Embryonic facial prominence (tissue), 1 donor: ENCODE results near the gene LHPP.
"Not testable (repeated sequence)": the region's sequence is repeated elsewhere in the genome, so short reads cannot be mapped to it uniquely, and the experiment has no call there.

ENCODE experiments used
- DNase-seq: peaks from one replicate; pipeline ENCODE4 v3.0.0-alpha.2; 2016; ENCODE audit errors: extremely low spot score

LHPP gene, protein sequence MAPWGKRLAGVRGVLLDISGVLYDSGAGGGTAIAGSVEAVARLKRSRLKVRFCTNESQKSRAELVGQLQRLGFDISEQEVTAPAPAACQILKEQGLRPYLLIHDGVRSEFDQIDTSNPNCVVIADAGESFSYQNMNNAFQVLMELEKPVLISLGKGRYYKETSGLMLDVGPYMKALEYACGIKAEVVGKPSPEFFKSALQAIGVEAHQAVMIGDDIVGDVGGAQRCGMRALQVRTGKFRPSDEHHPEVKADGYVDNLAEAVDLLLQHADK

DNA sequence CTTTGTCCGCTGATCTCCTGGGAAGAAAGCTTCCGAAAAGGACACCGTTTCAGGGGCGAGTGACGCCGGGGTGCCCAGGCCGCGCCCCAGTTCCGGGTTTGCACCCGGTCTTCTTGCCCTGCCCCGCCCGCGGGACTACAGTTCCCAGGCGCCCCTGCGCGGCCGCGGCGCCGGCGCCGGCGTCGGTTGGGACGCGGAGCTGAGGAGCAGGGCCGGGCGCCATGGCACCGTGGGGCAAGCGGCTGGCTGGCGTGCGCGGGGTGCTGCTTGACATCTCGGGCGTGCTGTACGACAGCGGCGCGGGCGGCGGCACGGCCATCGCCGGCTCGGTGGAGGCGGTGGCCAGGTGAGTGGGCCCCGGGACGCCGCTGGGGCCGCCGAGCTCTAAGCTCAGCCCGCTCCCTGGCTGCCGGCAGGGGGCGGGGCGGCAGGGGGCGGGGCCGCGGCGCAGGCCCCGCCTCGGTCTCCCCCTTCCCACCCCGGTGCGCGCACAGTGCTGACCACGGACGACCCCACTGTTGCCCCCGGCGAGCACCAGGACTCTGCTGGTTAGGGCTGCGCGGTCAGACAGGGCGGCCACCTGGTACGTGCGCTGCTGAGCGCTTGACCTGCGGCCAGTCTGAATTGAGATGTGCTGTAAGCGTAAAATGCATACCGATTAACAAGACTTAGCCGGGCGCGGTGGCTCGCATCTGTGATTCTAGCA lies at the start of gene LHPP:
LHPP (plus strand) TSS at position 182 of the 706 bp plus-strand sequence; CDS start at position 222, 40 bp downstream.
- DNase-seq = no peak

DNA sequence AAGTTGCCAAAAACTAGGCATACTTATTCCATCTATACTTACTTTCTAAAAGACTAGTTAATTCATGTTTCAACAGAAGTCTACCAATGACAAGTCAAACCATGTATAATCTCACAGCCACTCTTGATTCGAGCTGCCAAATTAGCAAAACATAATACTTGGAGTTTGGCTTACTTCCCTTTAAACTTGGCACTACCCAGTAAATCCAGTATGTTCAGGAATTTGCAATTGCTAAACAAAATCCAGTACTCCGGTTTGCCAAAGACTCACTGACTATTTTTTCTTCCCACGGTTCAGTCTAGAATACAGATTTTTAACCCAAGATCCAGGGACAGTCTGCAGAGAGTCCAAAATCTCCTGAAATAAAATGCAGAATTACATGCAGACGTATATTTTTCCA lies 47.5 kb upstream of the LHPP start:
- no peak for DNase-seq

DNA sequence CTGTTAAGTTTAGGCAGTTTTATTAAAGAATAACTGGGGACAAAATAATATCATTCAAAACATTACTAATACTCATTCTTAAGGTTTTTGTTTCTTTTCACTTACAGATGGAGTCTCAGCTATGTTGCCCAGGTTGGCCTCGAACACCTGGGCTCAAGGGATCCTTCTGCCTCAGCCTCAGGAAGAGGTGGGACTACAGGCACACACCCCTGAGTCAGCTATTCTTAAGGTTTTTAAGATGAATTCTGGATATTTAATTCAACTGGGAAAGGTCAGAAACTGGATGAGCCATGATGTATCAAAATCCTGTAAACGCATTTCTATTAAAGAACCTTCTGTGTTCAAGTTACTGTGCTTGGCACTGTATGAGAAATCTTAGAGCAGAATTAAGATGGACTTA lies 46.4 kb upstream of the LHPP start:
- no peak for DNase-seq

DNA sequence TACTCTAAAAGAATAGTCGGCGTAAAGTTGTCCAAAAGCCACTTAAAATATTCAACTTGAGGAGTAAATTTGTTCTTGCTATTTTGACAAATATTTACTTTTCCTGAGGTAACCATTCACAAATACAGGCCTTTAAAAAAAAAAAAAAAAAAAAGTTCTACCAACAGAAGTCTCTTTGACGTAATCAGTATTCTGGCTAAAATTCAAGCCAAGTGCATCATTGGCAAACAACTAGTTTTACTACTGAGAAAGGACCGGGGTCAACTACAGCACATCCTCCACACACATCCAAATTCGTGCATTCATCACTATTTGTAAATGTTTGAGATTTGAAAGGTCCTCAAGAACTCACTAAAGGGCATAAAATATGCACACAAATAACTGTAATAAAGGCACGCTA lies 44.9 kb upstream of the LHPP start:
- no peak for DNase-seq

DNA sequence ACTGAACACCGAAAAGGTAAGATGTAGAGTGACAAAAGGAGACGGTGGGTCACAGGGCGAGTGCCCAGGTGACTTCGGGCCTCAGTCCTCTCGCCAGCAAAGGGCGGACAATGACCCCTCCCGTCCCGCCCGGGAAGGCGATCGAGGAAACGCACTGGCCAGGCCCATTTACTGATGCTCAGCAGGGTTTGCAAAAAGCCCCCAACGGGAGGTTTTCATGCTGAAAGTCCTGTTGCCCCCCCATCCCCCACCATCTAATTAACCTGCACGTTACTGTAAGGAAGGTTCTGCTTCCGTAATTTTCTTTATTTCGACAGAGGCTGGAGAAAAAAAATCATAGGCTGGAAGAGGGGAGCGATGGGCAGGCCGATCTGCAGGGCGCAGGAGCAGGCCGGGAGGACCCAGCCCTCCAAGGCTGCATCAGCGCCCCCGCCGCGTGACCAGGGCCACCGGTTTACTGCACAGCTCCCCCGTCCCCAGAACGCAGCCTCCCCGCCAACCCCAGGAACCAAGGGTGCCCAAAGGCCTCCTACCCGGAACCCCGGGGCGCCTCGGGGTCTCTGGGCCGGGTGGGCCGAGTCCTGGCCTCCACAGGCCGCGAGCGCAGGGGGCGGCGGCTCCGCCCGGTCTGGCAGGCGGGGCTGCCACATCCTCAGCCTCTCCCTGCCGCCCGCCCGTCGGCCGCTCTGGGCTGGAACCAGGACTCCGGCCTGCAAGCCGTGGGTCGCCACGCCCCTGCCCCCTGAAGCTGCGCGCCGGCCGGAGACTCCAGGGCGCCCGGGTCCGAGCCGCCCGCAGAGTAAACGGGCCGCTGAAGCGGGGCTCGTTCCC lies 43.5 kb upstream of the LHPP start:
- no peak for DNase-seq

DNA sequence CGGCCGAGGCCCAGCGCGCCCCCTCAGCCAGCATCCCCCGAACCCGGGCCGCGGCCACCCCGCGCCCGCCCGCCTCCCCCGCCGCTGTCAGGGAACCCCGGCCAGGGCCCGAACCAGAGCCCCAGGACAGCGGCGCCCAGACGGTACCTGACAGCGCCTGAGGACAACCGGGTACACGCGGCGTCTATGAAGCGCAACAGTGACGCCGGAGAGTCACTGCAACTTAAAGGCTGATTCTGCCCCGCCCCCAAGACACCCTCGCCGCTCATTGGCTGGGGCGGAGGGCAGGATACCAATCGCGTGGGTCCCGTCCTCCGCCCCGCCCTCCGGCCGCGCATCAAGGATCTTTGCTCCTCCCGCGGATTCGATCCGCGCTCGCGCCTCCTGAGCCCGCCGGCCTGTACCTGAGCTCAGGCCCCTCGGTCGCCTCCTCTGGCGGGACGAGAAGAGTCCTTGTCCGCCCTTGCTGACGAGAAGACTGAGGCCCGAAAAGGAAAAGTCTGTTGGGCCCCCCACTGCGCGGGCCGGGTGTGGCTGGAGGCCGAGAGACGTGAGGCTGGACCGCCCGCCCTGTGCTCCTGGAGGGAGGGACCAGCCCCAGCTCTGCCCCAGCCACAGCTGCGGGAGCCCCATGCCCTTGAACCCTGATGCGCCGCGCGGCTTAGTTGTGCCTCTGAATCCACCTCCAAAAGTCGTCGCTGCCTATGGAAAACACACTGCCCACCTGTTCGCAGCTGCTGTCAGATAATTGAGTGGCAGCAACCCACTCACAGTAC lies 42.7 kb upstream of the LHPP start, which contains the start of gene OAT:
OAT (minus strand) TSS at position 198 of the 776 bp plus-strand sequence. CDS start 6,752 bp downstream, outside the sequence.
- peak; percentile 92 for DNase-seq

DNA sequence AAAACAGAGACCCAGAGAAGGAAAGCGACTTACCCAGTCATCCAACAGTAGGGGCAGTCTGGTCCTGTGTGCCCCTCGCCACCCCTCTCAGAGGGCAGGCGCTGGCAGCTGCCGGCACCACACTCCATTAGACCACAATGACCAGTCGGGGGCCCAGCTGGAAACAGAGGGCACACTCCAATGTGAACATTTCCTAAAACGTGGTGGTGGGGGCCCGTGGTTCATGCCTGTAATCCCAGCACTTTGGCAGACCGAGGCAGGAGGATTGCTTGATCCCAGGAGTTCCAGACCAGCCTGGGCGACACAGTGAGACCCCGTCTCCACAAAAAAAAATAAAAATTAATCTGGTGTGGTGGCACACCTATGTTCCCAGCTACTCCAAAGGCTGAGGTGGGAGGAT lies 42.0 kb upstream of the LHPP start:
- no peak for DNase-seq

DNA sequence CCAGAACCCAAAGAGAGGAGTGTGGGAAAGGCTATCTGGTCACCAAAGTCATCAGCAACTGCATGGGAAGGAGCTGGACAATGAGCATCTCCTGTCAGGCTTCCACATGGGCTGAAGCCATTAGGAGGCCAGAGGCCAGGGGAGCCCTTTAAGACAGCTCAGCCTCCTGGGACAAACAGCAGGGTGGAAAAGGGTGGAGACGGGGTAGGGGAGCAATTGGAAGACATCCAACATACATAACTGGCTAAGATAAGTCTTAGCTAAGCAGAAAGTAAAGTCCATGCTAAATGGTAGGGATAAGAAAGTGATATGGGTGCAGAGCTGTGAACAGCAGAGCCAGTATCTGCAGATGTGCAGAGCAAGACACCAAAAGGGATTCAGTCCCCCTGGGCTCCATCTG lies 41.4 kb upstream of the LHPP start:
- no peak for DNase-seq

DNA sequence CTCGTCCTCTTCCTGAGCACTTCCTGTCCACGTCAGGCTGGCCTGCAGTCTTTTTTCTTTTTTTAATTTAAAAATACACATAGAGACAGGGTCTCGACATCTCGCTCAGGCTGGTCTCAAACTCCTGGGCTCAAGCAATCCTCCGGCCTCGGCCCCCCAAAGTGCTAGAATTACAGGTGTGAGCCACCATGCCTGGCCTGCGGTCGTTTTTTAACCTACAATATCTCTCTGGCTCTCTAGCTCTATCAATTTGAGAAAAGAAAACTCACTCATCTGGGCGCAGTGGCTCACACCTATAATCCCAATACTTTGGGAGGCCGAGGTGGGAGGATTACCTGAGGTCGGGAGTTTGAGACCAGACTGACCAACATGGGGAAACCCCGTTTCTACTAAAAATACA lies 38.9 kb upstream of the LHPP start:
- DNase-seq = no peak

DNA sequence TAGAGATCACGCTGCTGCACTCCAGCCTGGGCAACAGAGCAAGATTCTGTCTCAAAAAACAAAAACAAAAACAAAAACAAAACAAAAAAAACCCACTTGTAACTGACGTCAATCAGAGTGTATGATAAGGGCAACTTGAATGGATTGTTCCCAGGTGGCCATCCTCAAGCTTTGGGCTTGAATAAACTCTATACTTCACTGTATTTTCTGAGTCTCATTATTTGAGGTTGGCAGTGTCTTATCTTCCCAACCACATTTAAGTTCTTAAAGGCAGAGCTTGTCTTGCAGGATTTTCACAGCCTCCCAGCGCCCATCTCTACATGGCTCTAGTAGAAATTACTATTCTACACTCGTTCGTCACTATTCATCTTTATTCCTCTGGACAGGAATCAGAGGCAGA lies 37.8 kb upstream of the LHPP start:
- no peak for DNase-seq

DNA sequence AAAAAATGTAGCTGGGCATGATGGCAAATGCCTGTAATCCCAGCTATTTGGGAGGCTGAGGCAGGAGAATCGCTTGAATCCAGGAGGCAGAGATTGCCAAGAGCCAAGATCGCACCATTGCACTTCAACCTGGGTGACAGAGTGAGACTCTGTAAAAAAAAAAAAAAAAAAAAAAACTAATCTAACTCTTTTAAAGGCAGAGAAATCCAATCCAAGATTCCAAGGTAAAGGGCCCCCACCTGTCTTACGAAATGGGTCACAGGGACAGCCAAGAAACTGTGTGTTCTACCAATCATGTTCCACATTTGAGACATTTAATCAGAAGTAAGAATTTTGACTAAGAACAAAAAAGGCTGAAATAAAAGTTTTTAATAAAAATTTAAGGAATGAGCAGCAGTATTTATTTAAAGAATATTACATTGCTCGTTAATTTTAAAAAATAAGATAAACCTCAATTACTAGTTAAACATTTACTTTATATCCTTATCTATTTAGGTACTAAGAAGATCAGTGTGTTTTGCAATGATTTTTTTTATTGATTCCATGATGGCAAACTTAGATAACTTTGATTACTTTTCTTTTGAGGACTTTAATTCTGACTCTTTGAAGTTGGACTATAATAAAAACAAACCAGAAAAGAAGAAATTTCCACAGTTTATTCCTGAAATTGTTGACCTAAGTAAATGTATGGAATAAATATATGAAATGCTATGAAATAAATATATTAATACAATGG lies 36.2 kb upstream of the LHPP start:
- DNase-seq = no peak

DNA sequence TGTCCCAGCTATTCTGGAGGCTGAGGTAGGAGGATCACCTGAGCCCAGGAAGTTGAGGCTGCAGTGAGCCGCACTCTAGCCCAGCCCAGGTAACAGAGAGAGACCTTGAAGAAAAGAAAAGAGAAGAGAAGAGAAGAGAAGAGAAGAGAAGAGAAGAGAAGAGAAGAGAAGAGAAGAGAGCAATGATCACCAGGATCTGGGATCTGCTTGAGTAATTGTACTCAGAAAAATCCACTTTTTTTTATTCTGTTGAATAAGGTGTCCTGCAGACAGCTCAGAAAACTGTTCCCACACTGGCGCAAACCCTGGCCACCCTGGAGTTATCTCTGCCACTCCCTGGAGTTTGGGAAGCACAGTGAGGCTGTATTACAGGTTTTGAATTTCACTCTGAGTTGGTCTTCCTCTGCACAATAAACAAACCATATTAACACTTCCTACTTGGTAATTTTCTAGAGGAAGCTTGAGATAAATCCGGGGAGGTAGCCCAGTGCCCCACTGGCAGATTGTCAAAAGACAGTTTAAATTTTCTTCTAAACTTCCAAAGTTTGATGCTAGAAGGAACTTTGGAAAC lies 33.3 kb upstream of the LHPP start:
- no peak for DNase-seq

DNA sequence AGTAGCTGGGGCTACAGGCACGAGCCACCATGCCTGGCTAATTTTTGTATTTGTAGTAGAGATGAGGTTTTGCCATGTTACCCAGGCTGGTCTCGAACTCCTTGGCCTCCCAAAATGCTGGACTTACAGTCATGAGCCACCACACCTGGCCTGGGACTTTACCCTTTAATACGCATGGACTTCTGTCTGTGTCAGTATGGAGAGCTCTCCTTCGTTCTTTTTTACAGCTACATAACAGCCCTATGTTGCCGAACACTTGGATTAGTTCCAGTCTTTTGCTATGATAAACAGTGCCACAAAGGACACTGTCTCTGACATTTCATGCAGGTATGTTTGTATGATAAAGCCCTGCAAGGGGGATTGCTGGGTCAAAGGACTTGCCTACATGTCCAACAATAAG lies 32.0 kb upstream of the LHPP start:
- no peak for DNase-seq

DNA sequence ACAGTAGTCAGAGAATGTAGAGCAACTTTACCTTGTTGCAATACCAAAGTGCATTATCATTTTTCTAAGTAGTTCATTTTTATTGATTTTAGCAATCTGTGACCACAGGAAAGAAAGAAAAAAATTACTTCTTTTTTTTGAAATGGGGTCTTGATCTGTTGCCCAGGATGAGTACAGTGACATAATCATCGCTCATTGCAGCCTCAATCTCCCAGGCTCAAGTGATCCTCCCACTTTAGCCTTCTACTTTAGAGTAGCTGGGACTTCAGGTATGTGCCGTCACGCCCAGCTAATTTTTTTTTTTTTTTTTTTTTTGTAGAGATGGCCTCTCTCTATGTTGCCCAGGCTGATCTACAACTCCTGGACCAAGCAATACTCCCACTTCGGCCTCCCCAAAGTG lies 31.5 kb upstream of the LHPP start:
- DNase-seq = no peak

DNA sequence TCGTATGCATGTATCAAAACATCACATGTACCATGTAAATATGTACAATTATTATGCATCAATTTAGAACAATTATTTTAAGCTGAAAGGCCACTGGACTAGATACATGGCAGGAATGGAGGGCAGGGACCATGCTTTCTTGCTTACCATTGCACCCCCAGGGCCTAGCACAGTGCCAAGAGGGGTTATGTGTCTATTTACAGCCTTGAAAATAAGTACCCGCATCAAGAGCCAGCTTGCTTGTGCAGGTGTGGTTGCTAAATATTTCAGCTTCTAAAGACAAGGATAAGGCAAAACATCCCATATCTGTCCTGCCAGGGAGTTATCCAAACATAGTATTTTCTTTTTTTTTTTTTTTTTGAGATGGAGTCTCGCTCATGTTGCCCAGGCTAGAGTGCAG lies 28.2 kb upstream of the LHPP start:
- DNase-seq = no peak

DNA sequence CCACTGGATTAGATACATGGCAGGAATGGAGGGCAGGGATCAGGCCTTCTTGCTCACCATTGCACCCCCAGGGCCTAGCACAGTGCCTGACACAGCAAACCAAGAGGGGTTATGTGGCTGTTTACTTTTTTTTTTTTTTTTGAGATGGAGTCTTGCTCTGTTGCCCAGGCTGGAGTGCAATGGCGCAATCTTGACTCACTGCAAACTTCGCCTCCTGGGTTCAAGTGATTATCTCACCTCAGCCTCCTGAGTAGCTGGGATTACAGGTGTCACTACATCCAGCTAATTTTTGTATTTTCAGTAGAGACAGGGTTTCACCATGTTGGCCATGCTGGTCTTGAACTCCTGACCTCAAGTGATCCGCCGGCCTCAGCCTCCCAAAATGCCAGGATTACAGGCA lies 25.9 kb upstream of the LHPP start:
- DNase-seq = not testable (repeated sequence)

DNA sequence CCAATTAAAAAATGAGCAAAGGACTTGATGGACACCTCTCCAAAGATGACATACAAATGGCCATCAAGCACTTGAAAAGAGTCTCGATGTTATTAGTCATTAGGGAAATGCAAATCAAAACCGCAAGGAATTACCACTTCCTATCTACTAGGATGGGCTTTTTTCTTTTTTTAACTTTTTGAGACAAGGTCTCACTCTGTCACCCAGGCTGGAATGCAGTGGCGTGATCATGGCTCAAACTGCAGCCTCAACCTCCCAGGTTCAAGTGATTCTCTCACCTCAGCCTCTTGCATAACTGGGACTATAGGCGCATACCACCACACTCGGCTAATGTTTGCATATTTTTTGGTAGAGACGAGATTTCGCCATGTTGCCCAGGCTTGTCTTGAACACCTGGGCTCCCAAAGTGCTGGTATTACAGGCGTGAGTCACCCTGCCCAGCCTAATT lies 25.4 kb upstream of the LHPP start:
- no peak for DNase-seq

DNA sequence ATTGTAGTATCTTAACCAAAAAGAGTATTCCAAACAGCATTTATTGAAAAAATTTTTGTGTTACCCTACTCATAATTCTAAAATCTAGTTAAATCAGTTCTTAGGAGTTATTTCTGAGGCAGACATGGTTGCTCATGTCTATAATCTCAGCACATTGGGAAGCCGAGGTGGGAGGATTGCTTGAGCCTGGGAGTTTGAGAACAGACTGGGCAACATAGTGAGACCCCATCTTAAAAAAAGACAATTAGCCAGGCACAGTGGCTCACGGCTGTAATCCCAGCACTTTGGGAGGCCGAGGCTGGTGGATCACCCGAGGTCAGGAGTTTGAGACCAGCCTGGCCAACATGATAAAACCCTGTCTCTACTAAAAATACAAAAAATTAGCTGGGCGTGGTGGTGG lies 19.9 kb upstream of the LHPP start:
- DNase-seq = not testable (repeated sequence)

DNA sequence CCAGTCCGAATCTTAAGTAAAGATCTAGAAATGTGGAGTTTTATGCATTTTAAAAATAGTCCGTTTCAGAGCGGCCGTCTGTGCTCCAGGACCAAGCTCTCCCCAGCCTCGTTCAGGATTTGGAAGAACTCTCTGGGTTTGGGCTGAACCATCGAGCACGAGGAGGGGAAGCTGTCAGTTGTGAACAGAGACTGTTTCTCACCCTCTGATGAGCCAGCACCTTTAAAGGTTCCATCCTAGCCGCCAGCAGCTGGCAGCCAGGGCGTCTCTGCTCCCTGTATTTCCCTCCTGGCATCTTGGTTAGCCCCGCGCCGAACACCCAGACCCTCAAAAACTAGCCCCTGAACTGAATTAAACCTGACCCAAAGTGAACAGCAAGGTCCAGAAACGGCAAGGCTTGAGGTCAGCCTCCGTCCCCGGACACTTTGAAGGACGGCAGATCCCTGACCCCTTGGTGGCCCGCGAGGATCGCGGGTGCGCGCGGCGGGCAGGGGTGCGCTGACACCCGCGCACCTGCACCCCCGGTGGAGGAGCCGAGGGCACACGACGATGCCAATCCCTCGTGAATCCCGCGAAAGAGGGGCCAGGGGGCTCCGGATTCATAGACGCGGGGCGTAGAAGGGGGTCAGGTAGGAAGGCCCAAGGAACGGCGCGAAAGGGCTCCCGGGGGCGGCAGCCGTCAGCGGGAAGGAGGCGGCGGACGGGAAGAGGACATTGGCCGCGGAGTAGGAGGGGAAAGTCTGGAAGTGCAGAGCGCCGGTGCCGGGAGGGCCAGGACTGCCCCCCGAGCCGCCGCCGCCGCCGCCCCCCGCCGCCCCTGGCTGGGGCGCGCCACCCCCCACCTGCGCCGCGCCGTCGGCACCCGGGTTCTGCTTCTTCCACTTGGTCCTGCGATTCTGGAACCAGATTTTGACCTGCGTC lies 14.5 kb upstream of the LHPP start:
- DNase-seq = no peak
